WERI-Rb-1 (cell line): ENCODE measurements around the gene LHFPL6.

Source experiments
- DNase-seq: peaks from one replicate; pipeline ENCODE4 v3.0.0-alpha.2; 2020
- H3K27ac ChIP-seq: fragments of 250-450 bp; sonication (Bioruptor Pico); 2 replicates; pipeline ENCODE4 v1.5.1; 2020; ENCODE audit warnings: mild to moderate bottlenecking, moderate library complexity
- H3K27me3 ChIP-seq: fragments of 250-450 bp; sonication (Bioruptor Pico); 2 replicates; pipeline ENCODE4 v1.5.1; 2021; ENCODE audit warnings: mild to moderate bottlenecking, low read depth, moderate library complexity; ENCODE audit not compliant: insufficient read depth, severe bottlenecking
- H3K36me3 ChIP-seq: fragments of 250-450 bp; sonication (Bioruptor Pico); 2 replicates; pipeline ENCODE4 v1.5.1; 2020; ENCODE audit warnings: mild to moderate bottlenecking, moderate library complexity
- H3K4me3 ChIP-seq: 2 replicates; pipeline ENCODE4 v1.5.1; 2011; ENCODE audit warnings: low read depth, mild to moderate bottlenecking, control low read depth, low read length
- H3K9me3 ChIP-seq: fragments of 250-450 bp; sonication (Bioruptor Pico); 2 replicates; pipeline ENCODE4 v1.5.1; 2021; ENCODE audit warnings: mild to moderate bottlenecking, moderate library complexity; ENCODE audit not compliant: severe bottlenecking
- CTCF ChIP-seq: IDR thresholded peaks from 2 replicates; pipeline ENCODE4 v1.5.1; 2011; ENCODE audit warnings: low read depth, mild to moderate bottlenecking, control low read depth, inconsistent platforms, low read length

Gene LHFPL6

GRCh38 chr13:39484506-39485313 lies 118.3 kb downstream of the LHFPL6 start:
- no peak for DNase-seq
- TF ChIP-seq CTCF, result no peak
- Histone ChIP-seq H3K9me3 (no peaks in the 10 kb centered on the region), H3K27ac (no peak overlapping the region), H3K27me3 (no peaks in the 10 kb centered on the region), H3K36me3 (no peaks in the 10 kb centered on the region), H3K4me3 (no peak overlapping the region)

GRCh38 chr13:39483326-39483725 lies 119.7 kb downstream of the LHFPL6 start:
- Histone ChIP-seq H3K36me3 (no peaks in the 10 kb centered on the region), H3K27ac (no peak overlapping the region), H3K27me3 (no peaks in the 10 kb centered on the region), H3K9me3 (no peaks in the 10 kb centered on the region), H3K4me3 (no peak overlapping the region)
- DNase-seq, result no peak
- TF ChIP-seq CTCF, result no peak

GRCh38 chr13:39481491-39481890 lies 121.5 kb downstream of the LHFPL6 start:
- TF ChIP-seq CTCF, result no peak
- Histone ChIP-seq H3K27ac (no peak overlapping the region), H3K4me3 (no peak overlapping the region), H3K9me3 (no peaks in the 10 kb centered on the region), H3K36me3 (no peaks in the 10 kb centered on the region), H3K27me3 (no peaks in the 10 kb centered on the region)
- DNase-seq, result no peak

GRCh38 chr13:39474600-39474999 lies 128.4 kb downstream of the LHFPL6 start:
- no peak for TF ChIP-seq CTCF
- Histone ChIP-seq H3K36me3 (no peaks in the 10 kb centered on the region), H3K27ac (no peak overlapping the region), H3K9me3 (no peaks in the 10 kb centered on the region), H3K4me3 (no peak overlapping the region), H3K27me3 (no peaks in the 10 kb centered on the region)
- DNase-seq, result no peak

- Histone ChIP-seq H3K27ac (no peak overlapping the region), H3K36me3 (no peaks in the 10 kb centered on the region), H3K4me3 (no peak overlapping the region), H3K9me3 (no peaks in the 10 kb centered on the region), H3K27me3 (no peaks in the 10 kb centered on the region)
- TF ChIP-seq CTCF, result no peak
- no peak for DNase-seq
Measured at GRCh38 chr13:39469676-39470075, 133.3 kb downstream of the LHFPL6 start.

GRCh38 chr13:39468306-39468705 lies 134.7 kb downstream of the LHFPL6 start:
- Histone ChIP-seq H3K9me3 (no peaks in the 10 kb centered on the region), H3K36me3 (no peaks in the 10 kb centered on the region), H3K27ac (no peak overlapping the region), H3K27me3 (no peaks in the 10 kb centered on the region), H3K4me3 (no peak overlapping the region)
- TF ChIP-seq CTCF, result no peak
- DNase-seq, result no peak
